GF-D8 (cell line): Measurements from ENCODE around the gene SYNPR.
A peak's percentile ranks its signal among the peaks of the same experiment; 100 is the strongest.

Experiments used
- DNase-seq: peaks from one replicate; lab custom pipeline; 2025; lab: John Stamatoyannopoulos, UW

The SYNPR gene

DNA sequence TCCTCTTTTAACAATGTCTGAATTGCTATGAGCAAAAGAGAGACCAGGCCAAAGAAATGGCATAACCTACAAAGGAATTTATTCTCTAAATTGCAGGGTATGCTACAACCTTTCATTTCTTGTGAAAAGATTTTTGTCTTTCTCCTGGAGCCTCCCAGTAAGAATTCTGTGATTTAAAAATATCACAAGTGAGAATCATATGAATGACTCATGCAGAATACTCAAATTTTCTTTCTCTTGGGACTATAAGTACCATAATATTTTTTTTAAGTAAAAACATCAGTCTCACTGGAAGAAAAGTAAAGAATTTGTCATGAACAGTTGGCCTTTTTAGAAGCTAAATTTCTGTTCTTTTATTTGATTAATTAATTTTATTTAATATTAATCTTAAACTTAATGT, 26.3 kb downstream of the SYNPR start:
- DNase-seq: no peak

GRCh38 chr3:63308072-63308471, 30.0 kb downstream of the SYNPR start:
- DNase-seq: no peak

GRCh38 chr3:63309768-63310167, 31.7 kb downstream of the SYNPR start:
- no peak for DNase-seq

- DNase-seq: no peak
Observed at GRCh38 chr3:63323766-63324165, 45.7 kb downstream of the SYNPR start.

GRCh38 chr3:63324621-63325020, 46.5 kb downstream of the SYNPR start:
- no peak for DNase-seq

- DNase-seq: no peak
Observed at GRCh38 chr3:63325386-63325785, 47.3 kb downstream of the SYNPR start.

GRCh38 chr3:63328365-63328764, 50.3 kb downstream of the SYNPR start:
- no peak for DNase-seq

- no peak for DNase-seq
Observed at GRCh38 chr3:63331520-63331919, 53.4 kb downstream of the SYNPR start.

DNA sequence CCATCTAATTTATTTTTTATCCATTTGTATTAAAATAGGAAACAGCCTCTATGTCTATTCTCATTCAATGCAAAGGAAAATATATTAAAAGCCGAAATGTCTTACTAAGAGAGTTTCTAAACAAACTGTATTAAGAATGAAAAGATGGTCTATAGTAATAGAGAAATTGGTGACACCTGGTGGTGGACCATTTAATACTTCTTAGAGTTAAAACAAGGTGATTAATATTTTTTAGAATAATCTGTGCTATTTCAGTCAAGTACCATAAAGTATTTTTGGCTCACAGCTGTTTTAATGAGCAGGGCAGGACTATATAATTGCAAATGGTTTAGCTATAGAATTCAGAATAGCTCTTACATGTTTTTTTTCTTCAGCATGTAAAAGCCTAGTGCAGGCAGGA, 55.7 kb downstream of the SYNPR start:
- DNase-seq: no peak

DNA sequence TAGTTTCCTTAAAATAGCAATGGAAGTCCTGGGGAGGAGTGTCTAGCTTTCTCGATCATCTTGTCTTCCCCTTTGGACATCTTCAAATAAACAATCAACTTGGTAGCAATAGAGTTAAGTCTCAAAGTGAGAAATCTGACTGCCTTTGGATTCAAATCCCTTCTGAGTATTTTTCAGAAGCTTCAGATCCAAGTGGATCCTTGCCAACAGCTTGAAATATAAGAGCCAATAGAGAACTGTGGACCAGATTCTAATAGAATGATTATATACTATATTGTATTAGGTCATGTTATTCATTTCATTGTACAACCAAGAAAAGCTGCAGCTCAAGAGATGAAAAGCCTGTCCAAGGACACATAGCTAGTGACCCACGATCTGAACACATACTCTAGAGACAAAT, 60.2 kb downstream of the SYNPR start:
- DNase-seq: no peak

GRCh38 chr3:63343674-63344073, 65.6 kb downstream of the SYNPR start:
- peak; percentile 73 for DNase-seq

DNA sequence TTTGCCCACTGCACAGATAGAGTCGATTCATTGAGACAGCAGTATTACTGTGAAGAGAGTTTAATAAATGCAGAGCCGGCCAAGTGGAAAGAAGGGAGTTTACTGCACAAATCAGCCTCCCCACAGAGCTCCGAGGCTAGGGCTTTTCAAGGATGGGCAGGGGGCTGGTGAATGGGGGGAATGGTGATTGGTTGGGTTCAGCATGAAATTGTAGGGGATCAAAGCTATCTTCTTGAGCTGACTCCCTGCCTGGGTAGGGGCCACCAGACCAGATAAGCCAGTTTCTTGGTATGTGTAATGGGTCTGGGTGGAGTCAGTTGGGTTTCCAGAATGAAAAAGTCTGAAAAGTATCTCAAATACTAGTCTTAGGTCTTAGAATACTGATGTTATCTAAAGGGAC, 66.6 kb downstream of the SYNPR start:
- no peak for DNase-seq

- no peak for DNase-seq
Observed at GRCh38 chr3:63349583-63350573, 71.8 kb downstream of the SYNPR start.

- DNase-seq: peak; percentile 4
Observed at GRCh38 chr3:63351159-63352007, 73.3 kb downstream of the SYNPR start.

DNA sequence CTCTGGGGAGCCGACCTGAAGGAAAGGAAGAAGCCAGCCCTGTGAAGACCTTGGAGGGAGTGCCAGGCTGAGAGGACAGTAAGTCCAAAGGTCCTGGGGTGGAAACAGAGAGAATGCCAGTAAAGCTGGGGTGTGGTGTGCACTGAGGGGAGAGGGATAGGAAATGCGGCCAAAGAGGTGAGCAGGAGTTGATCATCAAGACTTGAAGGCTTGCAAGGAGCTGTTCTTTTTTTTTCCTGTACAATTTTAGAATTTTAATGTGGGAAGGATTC, 73.8 kb downstream of the SYNPR start:
- no peak for DNase-seq

GRCh38 chr3:63353383-63353782, 75.3 kb downstream of the SYNPR start:
- DNase-seq: no peak

- DNase-seq: no peak
Observed at GRCh38 chr3:63354160-63354559, 76.1 kb downstream of the SYNPR start.

- DNase-seq: no peak
Observed at GRCh38 chr3:63355809-63356208, 77.7 kb downstream of the SYNPR start.

DNA sequence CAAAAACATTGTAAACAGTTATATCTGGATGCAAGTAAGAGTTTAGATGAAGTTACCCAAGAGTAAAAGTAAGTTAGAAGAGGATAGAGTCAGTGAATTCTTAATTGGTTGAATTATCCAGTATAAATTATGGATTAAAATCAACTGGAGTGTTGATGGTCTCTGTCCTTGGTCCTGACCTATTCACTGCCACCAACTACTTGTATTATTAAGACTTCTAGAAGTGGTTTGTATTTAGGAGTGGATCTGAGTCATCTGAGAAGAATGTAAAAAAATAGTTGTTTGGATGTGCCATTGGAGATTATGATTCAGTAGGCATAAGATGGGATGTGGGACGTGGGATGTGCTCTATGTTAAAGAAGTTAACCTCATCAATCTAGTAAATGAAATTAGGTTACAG, 86.4 kb downstream of the SYNPR start:
- DNase-seq: no peak

DNA sequence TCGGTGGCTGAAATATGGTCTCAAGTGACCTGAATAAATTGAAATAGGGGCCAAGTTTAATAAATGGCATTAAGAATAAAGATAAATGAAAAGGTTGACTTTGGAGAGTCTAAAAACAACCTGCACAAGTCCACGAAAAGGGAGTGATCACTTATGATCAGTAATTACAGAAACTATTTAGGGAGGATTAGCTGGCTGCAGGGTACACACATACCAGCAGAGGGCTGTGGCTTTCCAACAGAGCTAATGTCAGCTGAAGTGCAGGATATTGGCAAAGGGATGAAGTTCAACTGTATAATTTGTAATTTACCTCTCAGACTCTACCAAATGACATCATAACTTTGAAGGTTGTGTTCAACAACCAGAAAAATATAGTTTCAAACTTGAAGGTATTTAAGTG, 86.8 kb downstream of the SYNPR start:
- DNase-seq: no peak

DNA sequence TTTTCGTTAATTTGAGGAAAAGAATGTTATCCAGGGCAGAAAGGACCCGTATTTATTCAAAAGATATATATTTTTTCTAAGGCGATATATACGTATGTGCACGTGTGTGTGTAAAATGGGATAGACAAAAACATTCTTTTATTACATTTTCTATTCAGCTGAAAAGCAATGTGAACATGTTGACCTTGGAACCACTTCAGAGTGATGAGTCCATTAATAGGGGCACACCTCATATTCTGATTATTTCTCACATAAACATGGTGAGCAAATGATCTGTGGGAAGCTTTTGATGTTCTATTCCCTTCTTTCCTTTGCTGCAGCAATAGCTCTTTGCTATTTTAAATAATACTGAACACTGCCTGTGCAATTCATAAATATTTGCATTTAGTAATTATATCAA, 87.6 kb downstream of the SYNPR start:
- no peak for DNase-seq

- no peak for DNase-seq
Observed at GRCh38 chr3:63370094-63370493, 92.0 kb downstream of the SYNPR start.

GRCh38 chr3:63383040-63383439, 104.9 kb downstream of the SYNPR start:
- no peak for DNase-seq
